ENCODE results near the gene TSHZ1.

DNA sequence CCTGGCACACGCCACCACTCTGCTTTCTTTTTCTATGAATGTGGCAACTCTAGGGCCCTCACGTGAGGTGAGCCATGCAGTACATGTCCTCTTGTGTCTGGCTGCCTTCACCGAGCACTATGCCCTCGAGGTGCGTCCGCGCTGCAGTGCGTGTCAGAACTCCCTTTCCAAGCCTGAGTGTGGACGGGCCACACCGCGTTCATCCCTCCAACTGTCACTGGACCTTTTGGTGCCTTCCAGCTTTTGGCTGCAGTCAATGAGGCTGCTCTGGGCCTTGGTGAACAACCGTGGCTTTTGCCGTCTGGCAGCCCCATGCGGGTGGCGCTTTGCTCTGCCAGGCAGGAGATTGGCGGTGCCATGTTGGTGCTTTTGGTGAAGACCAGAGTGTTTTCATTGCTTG lies 74.0 kb downstream of the TSHZ1 start:
- TF ChIP-seq CTBP1 (IDR thresholded peaks at IDR 0.05; ENCODE audit: borderline replicate concordance), result no peak
- TF ChIP-seq NFRKB (IDR thresholded peaks at IDR 0.05), result no peak
- TF ChIP-seq TARDBP (IDR thresholded peaks at IDR 0.05), result no peak
- no peak for TF ChIP-seq ARNT (IDR thresholded peaks at IDR 0.05)
- TF ChIP-seq HDGF (IDR thresholded peaks at IDR 0.05; ENCODE audit: borderline replicate concordance), result no peak
- TF ChIP-seq, protein P1, sequence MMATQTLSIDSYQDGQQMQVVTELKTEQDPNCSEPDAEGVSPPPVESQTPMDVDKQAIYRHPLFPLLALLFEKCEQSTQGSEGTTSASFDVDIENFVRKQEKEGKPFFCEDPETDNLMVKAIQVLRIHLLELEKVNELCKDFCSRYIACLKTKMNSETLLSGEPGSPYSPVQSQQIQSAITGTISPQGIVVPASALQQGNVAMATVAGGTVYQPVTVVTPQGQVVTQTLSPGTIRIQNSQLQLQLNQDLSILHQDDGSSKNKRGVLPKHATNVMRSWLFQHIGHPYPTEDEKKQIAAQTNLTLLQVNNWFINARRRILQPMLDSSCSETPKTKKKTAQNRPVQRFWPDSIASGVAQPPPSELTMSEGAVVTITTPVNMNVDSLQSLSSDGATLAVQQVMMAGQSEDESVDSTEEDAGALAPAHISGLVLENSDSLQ (IDR thresholded peaks at IDR 0.05), result no peak
- no peak for TF ChIP-seq SP1 (IDR thresholded peaks at IDR 0.05)
- TF ChIP-seq FOXM1 (IDR thresholded peaks at IDR 0.05; ENCODE audit: borderline replicate concordance), result no peak
- no peak for TF ChIP-seq ELF4 (IDR thresholded peaks at IDR 0.05)
- no peak for TF ChIP-seq FOXA1 (IDR thresholded peaks at IDR 0.05)
- no peak for TF ChIP-seq ZNF384 (IDR thresholded peaks at IDR 0.05)
- no peak for TF ChIP-seq SUZ12 (IDR thresholded peaks at IDR 0.05)
- no peak for TF ChIP-seq BHLHE40 (IDR thresholded peaks at IDR 0.05; ENCODE audit: borderline replicate concordance)
- no peak for TF ChIP-seq FOXK2 (IDR thresholded peaks at IDR 0.05)

Measured in HEK293T (cell line).